Non-pigmented ciliary epithelial cell (primary cell): ENCODE results near the gene LMOD3.

Source experiments
- DNase-seq: peaks from one replicate; pipeline ENCODE4 v3.0.0-alpha.2; 2010; ENCODE audit warnings: low read depth

Gene LMOD3

GRCh38 chr3:69091389-69092029 is 30.9 kb downstream of the LMOD3 start:
- DNase-seq: no peak

GRCh38 chr3:69090021-69090420 is 32.4 kb downstream of the LMOD3 start:
- peak; percentile 57 for DNase-seq

DNA sequence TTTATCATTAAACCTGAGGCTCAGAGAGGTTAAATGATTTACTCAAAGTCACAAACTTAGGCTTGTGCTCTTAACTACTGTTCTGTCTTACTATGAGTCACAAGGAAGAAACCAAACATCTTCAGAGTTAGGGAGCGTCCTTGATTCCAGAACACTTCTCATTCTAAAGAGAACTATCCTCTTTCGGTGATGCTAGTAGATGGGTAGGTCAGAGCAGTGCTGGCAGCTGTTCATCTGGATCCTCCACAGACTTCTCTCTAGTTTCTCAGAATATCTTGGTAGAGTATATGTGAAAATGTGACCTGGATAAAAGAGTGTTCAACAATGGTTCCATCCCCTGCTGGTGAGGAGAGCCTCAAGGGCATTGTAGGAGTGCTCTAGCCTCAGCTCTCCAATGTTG is 34.3 kb downstream of the LMOD3 start:
- no peak for DNase-seq

GRCh38 chr3:69087030-69087791 is 35.2 kb downstream of the LMOD3 start:
- DNase-seq: no peak

- peak; percentile 75 for DNase-seq
These were observed 36.3 kb downstream of the LMOD3 start for GRCh38 chr3:69085833-69086722.

DNA sequence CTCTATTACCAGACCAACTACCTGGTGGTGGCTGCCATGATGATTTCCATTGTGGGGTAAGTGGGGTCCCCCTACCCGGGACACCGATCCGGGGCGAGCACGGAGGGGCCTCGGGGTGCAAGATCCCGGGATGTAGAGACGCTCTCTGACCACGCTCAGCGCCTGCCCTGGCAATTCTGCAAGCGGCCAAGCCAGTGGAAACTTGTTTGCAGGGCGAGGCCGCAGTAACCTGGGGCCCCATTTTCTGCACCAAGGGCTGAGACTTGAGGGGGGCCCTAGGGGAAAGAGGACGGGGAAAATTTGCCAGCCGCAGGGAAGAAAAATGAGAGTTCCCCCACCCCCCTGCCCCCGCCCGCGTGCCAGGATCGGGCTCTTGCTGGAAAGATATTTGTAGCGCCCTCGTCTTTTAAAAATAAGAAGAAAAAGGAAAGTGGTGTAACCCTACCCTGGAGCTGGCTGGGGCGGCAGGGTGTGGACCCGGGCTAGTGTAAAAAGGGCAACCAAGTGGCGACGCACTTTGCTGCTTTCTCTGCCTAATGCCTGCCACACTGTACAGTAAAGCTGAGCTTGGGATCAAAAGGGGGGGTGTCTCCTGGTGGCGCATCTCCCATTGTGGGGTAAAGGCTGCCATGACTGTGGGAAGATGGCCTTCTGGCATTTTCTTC is 37.1 kb downstream of the LMOD3 start:
- DNase-seq: no peak

DNA sequence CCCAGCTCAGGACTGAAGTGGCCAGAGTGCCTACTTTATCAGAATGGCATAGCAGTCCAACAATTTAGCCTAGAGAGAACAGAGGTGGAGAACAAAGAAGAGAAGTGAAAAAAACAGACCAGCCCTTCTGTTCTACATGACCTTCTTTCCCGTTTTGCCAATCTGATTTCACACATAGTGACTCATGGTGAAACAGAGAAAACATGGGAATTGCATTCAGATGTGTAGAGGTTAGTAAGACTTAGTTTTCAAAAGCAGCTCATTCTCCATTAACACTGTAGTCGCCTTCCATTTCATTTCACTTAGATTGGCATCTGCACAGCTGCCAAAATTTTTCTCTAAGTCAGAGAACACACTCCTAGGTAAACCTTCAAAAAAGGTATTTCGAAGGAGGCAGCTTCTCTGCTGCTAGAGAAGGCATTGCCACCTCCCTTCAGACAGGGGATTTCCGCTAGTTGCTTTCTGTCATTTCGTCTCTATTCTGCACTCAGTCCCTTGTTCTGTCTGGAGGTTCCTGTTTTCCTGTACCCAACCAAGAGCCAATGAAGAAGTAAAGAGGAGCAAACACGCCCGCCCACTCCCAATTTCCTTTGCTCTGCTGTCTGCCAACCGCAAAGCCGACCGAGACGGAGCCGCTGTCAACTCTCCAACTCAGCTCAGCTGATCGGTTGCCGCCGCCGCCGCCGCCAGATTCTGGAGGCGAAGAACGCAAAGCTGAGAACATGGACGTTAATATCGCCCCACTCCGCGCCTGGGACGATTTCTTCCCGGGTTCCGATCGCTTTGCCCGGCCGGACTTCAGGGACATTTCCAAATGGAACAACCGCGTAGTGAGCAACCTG is 37.8 kb downstream of the LMOD3 start, which contains the start of gene ARL6IP5:
Gene ARL6IP5 (plus strand): TSS at position 612 of the 842 bp plus-strand sequence. CDS start 111 bp downstream, at position 723.
- DNase-seq: peak; percentile 79

DNA sequence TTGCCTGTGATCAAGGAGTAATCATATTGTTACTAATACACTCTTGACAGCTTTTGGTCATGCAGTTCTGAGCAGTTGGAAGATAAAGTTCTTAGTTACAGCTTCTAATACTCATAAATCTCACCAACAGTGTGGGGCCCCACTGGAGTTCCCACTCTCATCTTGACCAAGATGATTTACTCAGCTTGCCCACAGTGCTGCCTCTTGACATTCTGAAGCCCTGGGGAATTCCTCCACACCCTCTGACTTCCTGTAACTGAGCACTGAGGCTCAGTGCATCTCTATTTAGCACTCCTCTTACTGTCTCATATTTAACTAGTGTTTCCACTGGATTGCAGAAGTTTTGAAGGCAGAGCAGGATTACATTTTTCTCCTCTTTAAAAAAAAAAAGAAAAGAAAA is 39.6 kb downstream of the LMOD3 start:
- DNase-seq: peak; percentile 55

DNA sequence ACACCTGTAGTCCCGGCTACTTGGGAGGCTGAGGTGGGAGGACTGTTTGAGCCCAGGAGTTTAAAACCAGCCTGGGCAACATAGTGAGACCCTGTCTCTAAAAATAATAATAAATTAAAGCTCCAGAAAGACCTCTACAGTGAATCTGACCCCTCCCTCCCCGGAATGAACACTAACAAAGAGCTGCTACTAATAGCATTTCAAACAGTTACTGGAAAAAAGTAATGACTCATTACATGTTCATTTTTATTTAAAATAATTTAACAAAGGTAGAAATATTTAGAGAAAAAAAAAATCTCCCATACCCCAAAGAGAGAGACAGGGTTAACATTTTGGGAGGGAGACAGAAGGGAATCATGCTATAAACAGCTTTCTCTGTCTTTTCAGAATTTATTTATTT is 40.0 kb downstream of the LMOD3 start:
- DNase-seq: no peak

DNA sequence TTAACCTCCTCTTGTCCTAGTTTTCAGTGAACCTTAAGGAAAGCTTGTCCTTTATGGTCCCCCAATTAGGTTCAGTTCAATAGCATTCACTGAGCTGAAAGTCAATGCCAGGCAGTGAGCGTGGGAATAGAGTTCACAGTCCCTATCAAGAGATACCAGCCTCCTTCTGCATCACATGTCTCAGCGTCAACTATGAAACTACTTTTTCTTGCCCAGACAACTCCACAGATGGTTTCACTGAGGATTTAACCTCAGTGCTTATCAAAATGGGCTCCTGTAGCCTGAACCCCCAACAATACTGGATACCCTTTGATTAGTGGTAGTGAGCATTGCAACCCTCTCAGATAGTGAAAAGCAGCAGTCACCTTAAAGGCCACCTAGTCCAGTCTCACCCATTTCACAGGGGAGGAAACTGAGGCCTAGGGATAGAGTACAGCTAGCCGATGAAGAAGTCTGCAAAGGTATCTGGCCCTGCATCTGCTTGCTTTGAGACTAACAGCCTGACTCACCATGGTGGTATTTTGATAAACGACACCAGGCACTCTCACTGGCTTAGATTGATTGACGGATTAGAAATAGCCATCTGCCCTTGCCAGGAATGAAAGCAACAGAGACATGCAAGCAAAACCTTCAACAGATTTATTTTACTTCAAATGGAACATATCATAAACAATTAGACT is 40.7 kb downstream of the LMOD3 start:
- no peak for DNase-seq

DNA sequence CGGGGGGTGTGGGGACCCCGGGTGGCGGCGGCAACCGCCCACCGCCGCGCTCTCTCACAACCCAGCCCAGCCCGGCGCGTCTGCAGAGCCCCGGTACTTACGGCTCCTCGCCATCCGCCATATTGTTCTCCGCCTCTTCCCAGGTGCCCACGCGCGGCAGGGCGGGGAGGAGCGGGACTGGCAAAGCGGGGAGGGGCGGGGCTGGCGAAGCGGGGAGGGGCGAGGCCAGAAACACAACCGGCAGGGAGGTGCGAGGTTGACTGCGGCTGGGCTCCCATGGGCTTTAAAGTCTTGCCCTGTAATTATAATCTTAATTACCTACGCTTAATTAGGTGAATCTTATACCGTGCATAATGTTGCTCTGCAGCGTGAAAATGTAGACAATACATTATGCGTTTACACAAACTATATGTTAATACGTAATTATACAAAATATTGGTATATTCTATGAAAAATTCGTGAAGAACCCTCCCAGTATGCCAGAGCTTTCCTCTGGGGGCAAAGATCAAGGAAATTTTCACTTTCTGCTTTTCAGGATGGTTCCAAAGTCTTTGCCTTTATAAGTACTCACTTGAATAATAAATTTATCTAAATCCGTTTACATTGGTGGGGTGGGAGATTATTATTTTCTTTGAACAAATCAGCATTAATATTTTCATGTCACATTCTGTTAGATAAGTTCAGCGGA is 42.0 kb downstream of the LMOD3 start, which contains the start of gene UBA3:
Gene UBA3 (minus strand): TSS at position 133 of the 688 bp plus-strand sequence. CDS start 12 bp downstream, at position 121.
- DNase-seq: peak; percentile 40

DNA sequence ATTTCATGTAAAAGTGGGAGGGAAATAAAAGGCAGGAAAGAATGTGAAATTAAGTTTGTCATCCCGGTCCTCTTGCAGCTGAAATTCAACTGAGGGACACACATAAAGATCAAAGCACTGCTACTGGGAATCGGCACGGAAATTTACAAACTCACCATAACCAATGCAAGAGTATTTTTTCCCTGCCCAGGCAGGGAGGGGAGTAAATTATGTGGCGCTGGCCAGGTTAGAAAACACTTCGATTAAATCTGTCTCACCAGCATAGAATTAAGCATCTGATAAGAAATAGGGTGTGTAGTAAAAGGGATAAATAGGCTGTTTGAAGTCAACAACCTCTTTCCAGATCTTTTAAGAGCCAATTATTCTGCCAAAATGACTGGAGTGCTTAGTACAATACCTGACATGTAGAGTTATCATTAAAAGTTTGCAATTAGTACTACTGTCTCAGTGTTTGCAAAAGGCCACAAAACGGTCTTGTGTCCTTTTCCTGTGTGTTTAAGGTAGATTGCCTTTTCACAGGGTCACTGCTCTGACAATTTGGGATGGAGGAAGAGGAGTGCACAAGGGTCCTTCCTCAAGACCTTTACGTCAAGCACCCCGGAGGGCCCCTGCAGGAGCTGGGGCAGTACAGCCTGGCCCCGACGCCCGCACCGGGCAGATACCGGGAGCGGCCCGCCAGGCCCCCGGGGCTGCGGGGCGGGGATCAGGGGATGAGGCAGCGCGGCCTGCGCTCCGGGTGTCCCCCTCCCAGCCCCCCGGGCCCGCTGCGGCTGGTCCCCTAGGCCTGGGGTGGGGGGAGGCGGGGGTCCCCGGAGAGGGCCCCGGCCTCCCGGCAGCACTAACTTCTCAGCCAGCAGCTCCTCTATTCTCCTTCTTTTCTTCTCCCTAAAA is 42.9 kb downstream of the LMOD3 start:
- no peak for DNase-seq

DNA sequence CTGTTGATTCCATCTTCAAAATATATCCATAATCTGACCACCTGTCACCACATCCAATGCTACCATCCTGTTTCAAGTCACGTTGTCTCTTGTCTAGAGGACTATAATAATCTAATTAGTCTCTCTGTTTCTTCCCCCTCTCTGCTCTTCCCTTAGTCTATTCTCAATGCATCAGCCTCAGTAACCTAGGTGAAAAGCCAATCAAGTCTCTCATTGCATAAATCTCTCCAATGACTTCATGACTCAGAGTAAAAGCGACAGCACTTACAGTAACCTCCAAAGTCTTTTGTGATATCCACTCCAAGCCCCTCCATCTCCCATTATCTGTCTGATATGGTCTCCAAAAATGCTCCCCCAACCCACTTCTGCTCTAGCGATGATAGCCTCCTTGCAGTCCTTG is 49.5 kb downstream of the LMOD3 start:
- no peak for DNase-seq

GRCh38 chr3:69066121-69066520 is 56.3 kb downstream of the LMOD3 start:
- no peak for DNase-seq

DNA sequence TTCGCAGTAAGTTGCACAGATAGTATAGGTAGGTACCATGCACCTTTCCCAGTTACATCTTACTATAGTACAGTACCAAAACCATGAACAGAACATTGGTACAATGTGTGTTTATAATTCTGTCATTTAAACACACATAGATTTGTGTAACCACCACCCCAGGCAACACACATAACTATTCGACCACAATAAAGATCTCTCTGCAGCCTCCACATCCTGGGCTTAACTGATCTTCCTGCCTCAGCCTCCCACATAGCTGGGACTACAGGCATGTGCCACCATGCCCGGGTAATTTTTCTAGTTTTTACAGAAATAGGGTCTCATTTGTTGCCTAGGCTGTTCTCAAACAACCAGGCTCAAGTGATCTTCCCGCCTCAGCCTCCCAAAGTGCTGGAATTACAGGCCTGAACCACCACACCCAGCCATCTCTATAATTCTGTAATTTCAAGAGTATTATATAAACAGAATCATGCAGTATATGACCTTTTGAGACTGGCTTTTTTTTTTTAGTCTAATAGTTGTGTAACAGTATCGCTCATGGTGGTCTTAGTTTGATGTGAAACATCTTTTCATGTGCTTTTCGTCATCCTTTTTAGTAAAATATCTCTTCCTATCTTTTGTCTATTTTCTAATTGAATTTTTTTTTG is 57.0 kb downstream of the LMOD3 start:
- DNase-seq: no peak

- DNase-seq: no peak
These were observed 58.8 kb downstream of the LMOD3 start for GRCh38 chr3:69063636-69064035.

- no peak for DNase-seq
These were observed 62.7 kb downstream of the LMOD3 start for GRCh38 chr3:69059688-69060087.

- no peak for DNase-seq
These were observed 63.5 kb downstream of the LMOD3 start for GRCh38 chr3:69058947-69059224.
